ENCODE results near the gene LZTR1.

LZTR1 gene

GRCh38 chr22:20951151-20951931, 30.8 kb upstream of the LZTR1 start:
- no peak for FAIRE-seq

GRCh38 chr22:20951932-20952380, 30.1 kb upstream of the LZTR1 start:
- no peak for FAIRE-seq

DNA sequence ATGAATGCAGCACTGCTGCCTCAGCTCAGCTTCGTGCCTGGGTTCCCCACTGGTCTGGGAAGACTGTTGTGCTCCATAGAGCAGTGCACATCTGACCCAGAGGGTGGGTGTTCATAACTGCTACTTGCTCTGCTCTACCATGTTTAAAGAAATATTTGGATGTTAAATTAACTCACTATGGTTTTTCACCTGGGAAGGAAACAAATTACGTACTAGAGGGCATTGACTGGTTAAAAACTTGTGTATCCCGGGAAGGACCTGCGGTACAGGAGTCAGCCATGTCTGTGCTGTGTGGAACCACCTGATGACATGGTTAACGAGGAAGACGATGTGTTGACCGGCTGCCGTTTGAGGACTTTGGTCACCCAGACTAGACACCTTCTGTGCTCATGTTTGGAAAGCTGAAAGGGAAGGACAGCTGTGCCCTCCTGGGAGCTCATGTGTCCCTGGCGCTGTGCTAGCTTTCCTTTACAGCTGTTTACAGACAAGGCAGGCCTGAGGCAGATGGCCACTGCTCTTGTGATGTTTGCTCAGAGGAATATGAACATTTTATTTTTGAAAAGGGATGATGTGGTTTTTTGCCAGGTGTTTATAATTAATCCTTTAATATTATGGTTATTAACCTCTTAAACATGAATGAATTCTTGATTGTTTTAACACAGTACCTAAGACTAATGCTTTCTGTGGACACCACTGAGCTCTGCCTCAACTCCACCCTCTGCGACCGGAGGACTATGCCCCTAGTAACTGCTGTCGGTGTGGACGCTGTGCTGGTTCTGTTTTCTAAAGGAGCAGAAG, 29.4 kb upstream of the LZTR1 start:
- FAIRE-seq, result no peak

- FAIRE-seq, result no peak
Observed at GRCh38 chr22:20953342-20953608, 28.8 kb upstream of the LZTR1 start.

- FAIRE-seq, result no peak
Observed at GRCh38 chr22:20953668-20954500, 28.2 kb upstream of the LZTR1 start.

GRCh38 chr22:20955548-20955947, 26.5 kb upstream of the LZTR1 start:
- no peak for FAIRE-seq

- no peak for FAIRE-seq
Observed at GRCh38 chr22:20956258-20957101, 25.6 kb upstream of the LZTR1 start.

- no peak for FAIRE-seq
Observed at GRCh38 chr22:20957102-20957682, 24.9 kb upstream of the LZTR1 start.

DNA sequence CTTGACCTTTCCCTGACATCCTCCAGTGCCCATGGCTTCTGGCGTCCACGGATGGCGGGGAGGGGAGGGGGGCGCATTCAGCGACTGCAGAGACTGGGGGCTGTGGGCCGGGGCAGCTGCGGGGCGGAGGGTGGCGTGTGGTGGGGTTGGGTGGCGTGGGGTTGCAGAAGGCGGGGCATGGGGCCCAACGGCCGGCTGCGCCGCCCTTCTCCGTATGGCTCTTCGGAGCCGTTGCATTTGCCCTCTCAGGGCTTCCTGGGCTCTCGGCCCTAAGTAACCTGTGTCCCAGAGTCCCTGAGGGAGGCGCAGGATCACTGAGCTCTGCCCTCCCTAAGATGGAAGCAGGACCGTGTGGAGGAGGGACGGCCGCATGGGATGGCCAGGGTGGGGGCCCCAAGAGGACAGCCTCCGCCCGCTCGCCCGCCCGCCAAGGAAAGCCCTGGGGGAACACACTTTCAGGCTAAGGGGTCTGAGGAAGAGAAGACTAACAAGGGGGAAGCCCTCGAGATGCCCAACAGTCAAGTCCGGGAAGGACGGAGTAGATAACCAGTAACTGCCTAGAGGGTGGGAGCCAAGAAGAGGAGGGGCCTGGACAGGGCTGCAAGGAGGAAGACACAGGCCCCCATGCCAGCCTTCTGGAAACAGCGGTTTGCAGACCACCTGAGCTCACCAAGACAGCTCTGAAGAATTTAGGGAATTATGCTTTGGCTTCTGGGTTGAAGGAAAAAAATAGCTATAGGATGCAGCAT, 24.2 kb upstream of the LZTR1 start:
- no peak for FAIRE-seq

- FAIRE-seq, result no peak
Observed at GRCh38 chr22:20959578-20960461, 22.3 kb upstream of the LZTR1 start.

- no peak for FAIRE-seq
Observed at GRCh38 chr22:20960609-20961008, 21.5 kb upstream of the LZTR1 start.

DNA sequence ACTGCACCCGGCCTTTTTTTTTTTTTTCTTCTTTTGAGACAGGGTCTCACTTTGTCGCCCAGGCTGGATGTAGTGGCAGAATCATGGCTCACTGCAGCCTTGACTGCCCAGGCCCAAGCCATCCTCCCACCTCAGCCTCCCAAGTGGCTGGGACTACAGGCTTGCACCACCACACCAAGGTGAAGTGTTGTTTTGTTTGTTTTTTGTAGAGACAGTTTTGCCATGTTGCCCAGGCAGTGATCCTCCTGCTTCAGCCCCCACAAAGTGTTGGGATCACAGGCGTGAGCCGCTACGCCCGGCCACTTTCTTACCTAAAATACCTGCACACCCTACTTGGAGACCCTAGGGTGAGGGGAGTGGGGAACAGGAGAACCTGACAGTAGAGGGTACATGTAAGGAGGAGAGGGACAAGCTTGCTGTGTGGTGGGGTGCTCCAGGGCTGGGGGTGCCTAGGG, 19.6 kb upstream of the LZTR1 start:
- no peak for FAIRE-seq

- FAIRE-seq, result no peak
Observed at GRCh38 chr22:20963201-20964052, 18.7 kb upstream of the LZTR1 start.

DNA sequence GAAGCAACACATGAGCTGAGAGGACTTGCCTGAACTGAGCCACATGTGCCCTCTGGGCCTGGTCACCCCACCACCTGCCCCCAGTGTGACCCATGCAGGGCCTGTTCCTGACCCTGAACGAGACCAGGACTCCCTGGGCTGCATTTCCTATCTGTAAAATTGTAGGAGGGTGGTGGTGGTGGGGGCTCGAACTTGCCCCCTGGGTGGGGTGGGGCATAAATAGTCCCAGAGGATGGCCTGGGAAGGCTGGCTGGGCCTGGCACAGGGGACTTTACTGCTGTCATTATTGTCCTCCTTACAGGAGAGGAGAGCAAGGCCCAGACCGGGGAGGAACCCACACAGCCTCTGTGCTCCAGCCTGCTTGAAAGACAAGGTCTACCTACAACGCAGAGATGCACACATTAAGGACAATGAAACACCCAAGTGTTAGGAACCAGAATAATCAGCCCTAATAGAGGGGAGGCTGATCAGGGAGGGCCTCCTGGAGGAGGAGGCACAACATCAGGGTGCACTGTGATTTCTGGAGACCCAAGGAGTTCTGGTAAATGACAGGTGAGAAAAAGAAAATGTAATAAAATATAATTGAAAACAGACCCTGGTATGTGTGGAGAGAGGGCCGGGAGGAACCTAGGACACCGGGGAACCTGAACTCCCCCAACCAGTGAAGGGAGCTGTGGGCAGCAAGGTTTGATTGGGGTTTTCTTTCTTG, 17.9 kb upstream of the LZTR1 start:
- no peak for FAIRE-seq

- no peak for FAIRE-seq
Observed at GRCh38 chr22:20964799-20965103, 17.3 kb upstream of the LZTR1 start.

- FAIRE-seq, result no peak
Observed at GRCh38 chr22:20965104-20965887, 16.8 kb upstream of the LZTR1 start.

DNA sequence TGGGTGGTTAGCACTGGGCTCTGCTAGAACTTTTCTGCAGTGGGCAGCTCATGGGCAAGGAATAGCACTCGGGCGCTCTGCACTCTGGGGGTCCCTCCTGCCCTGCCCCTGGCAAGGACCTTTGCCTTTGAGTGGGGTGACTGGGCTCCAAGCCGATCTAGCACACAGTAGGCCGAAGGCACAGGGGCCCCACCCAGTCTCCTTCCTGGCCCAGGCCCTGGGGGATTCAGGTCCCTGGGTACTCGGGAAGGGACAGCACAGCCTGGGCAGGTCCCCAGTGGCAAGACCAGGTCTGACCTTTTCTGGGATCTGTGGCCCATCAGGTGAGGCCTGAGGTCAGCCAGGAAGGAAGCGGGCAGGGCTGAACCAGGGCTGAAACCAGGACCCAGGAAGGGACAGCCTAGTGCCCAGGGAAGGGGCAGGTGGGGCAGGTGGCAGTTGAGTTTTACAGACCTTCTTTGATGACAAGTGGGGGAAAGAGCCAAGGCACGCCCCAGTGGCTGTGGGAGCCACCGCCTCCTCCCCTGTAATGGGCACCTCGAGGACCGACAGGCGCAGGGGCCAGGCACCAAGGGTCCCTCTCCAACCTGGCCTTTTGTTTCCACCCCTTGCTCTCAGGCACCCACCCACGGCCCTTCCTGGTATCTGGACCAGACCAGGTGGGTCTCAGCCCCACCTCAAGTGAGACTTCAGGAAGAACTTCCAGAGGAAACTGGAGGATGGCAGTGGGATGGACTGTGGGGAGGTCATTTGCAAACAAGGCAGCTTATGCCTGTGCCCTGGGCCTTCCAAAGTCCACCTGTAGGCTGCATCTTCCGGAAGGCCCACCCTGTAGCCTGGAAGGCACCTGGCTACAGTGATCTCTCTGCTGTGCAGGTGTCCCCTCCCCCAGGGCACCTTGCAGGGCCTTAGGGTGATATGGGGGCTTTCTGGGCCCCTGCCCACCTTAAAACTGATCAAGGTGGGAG, 15.9 kb upstream of the LZTR1 start:
- no peak for FAIRE-seq

All from TTC549 (cell line).